CD14-positive monocyte (primary cell): ENCODE data around the gene SEMA4D. TPM values are rescaled to one million over a fixed set of nuclear protein-coding genes. Genes with fewer than 3 reads are reported as not detected.

Experiments
- DNase-seq, 3 donors: peaks; one replicate each; pipeline ENCODE4 v3.0.0-alpha.2; 2011 to 2022
- H2AFZ ChIP-seq: 2 replicates; pipeline ENCODE4 v1.6.0; 2012; ENCODE audit warnings: mild to moderate bottlenecking, low read depth, low read length, inconsistent platforms; ENCODE audit not compliant: insufficient read depth, poor library complexity, severe bottlenecking
- H3K27ac ChIP-seq, 2 donors: 1 replicate in 1 of 2; 2 replicates in 1 of 2; pipeline ENCODE4 v1.5.1; 2012 to 2013; ENCODE audit warnings: low read length in 2 of 2, control low read depth in 1 of 2, inconsistent platforms in 1 of 2, low read depth in 1 of 2, mild to moderate bottlenecking in 1 of 2
- H3K27me3 ChIP-seq, 2 donors: one replicate each; pipeline versions ENCODE4 v1.6.0 to v1.6.1; 2011 to 2013; ENCODE audit warnings: low read length in 2 of 2; ENCODE audit not compliant: control insufficient read depth in 2 of 2, insufficient read depth in 2 of 2
- H3K36me3 ChIP-seq, 2 donors: replicated peaks in 1 of 2; 1 replicate in 1 of 2; 2 replicates in 1 of 2; pipeline versions ENCODE4 v1.5.1 to v1.6.1; 2012 to 2013; ENCODE audit warnings: low read length in 2 of 2, control low read depth in 1 of 2, inconsistent platforms in 1 of 2, mild to moderate bottlenecking in 1 of 2; ENCODE audit not compliant: insufficient read depth in 2 of 2, control insufficient read depth in 1 of 2
- H3K4me1 ChIP-seq, 2 donors: 1 replicate in 1 of 2; 2 replicates in 1 of 2; pipeline versions ENCODE4 v1.5.1 to v1.6.1; 2012 to 2013; ENCODE audit warnings: low read length in 2 of 2, control low read depth in 1 of 2, inconsistent platforms in 1 of 2, mild to moderate bottlenecking in 1 of 2, moderate library complexity in 1 of 2; ENCODE audit not compliant: insufficient read depth in 2 of 2, control insufficient read depth in 1 of 2
- H3K4me2 ChIP-seq: replicated peaks from 2 replicates; pipeline ENCODE3; 2012; ENCODE audit warnings: low read length, moderate library complexity, mild to moderate bottlenecking; ENCODE audit not compliant: poor library complexity, severe bottlenecking; ENCODE audit errors: extremely low read depth
- H3K4me3 ChIP-seq, 3 experiments: fragments of 200-600 bp in 1 of 3; sonication (generic) in 1 of 3; replicated peaks in 1 of 3; 1 replicate in 2 of 3; 2 replicates in 1 of 3; pipeline ENCODE4 v1.5.1; 2011 to 2013; ENCODE audit warnings: low read length in 3 of 3, mild to moderate bottlenecking in 3 of 3, control low read depth in 2 of 3, low read depth in 2 of 3, inconsistent platforms in 1 of 3, moderate library complexity in 1 of 3
- H3K79me2 ChIP-seq: 2 replicates; pipeline ENCODE4 v1.6.0; 2012; ENCODE audit warnings: mild to moderate bottlenecking, control low read depth, inconsistent platforms, low read length, moderate library complexity; ENCODE audit not compliant: insufficient read depth
- H3K9ac ChIP-seq: 2 replicates; pipeline ENCODE4 v1.6.0; 2017; ENCODE audit warnings: low read length, mild to moderate bottlenecking; ENCODE audit not compliant: insufficient read depth, poor library complexity, severe bottlenecking
- H3K9me3 ChIP-seq, 2 donors: replicated peaks in 1 of 2; 1 replicate in 1 of 2; 2 replicates in 1 of 2; pipeline versions ENCODE4 v1.5.1 to v1.6.1; 2012 to 2013; ENCODE audit warnings: low read length in 2 of 2, control low read depth in 1 of 2; ENCODE audit not compliant: control insufficient read depth in 1 of 2, insufficient read depth in 1 of 2
- H4K20me1 ChIP-seq: 2 replicates; pipeline ENCODE4 v1.6.0; 2012; ENCODE audit warnings: mild to moderate bottlenecking, low read length, control low read depth, moderate library complexity; ENCODE audit not compliant: insufficient read depth
- H3K27ac Mint-ChIP-seq, 7 donors: one replicate each; pipeline ENCODE4 v1.8.0; 2020; ENCODE audit warnings: mild to moderate bottlenecking in 7 of 7, mixed read lengths in 7 of 7, moderate library complexity in 6 of 7, inconsistent platforms in 2 of 7
- H3K27me3 Mint-ChIP-seq, 3 donors: one replicate each; pipeline ENCODE4 v1.8.0; 2021 to 2022; ENCODE audit warnings: low read depth in 3 of 3, mild to moderate bottlenecking in 3 of 3, mixed read lengths in 3 of 3, moderate library complexity in 3 of 3, inconsistent platforms in 1 of 3
- H3K36me3 Mint-ChIP-seq, 2 donors: one replicate each; pipeline ENCODE4 v1.8.0; 2020; ENCODE audit warnings: mixed read lengths in 2 of 2, inconsistent platforms in 1 of 2, mild to moderate bottlenecking in 1 of 2
- H3K4me1 Mint-ChIP-seq: one replicate; pipeline ENCODE4 v1.8.0; 2020; ENCODE audit warnings: mild to moderate bottlenecking, mixed read lengths
- H3K4me3 Mint-ChIP-seq, 2 donors: one replicate each; pipeline ENCODE4 v1.8.0; 2020; ENCODE audit warnings: mild to moderate bottlenecking in 2 of 2, mixed read lengths in 2 of 2, moderate library complexity in 1 of 2
- H3K9me3 Mint-ChIP-seq, 7 donors: one replicate each; pipeline ENCODE4 v1.8.0; 2020 to 2022; ENCODE audit warnings: mixed read lengths in 7 of 7, mild to moderate bottlenecking in 6 of 7, moderate library complexity in 6 of 7, inconsistent platforms in 2 of 7
- WGBS: methylation state at CpG from one replicate; pipeline ENCODE4 v1.1.5; 2013; ENCODE audit warnings: missing lambda C conversion rate; ENCODE audit not compliant: insufficient coverage; 5-methylcytosine and 5-hydroxymethylcytosine counted together
- intact Hi-C, 2 donors: fragments of 100-400 bp; cut with micrococcal nuclease; formaldehyde crosslinking; loops; one replicate each; pipeline versions ENCODE4 v1.15.0 to v1.15.1; 2023
- polyA plus RNA-seq, 3 donors: library from polyadenylated mRNA; depleted of rRNA in 1 of 3; unstranded in 2 of 3; stranded (reverse) in 1 of 3; fragments of 300-500 nt in 2 of 3; fragments of >200 nt in 1 of 3; fragmentation: Illumina TruSeq in 2 of 3; gene quantifications; 1 replicate in 2 of 3; 2 replicates in 1 of 3; pipeline ENCODE4 v1.2.3, GENCODE V29; 2012 to 2021
- TF ChIP-seq, protein P1 (sequence below): fragments of 200-600 bp; IDR thresholded peaks from one replicate; pipeline ENCODE4 v1.8.0; 2022; ENCODE audit warnings: antibody characterized with exemption, mild to moderate bottlenecking

SEMA4D gene
- polyA plus RNA-seq, 3 donors: 28.2 to 117 (median 28.6) TPM

DNA sequence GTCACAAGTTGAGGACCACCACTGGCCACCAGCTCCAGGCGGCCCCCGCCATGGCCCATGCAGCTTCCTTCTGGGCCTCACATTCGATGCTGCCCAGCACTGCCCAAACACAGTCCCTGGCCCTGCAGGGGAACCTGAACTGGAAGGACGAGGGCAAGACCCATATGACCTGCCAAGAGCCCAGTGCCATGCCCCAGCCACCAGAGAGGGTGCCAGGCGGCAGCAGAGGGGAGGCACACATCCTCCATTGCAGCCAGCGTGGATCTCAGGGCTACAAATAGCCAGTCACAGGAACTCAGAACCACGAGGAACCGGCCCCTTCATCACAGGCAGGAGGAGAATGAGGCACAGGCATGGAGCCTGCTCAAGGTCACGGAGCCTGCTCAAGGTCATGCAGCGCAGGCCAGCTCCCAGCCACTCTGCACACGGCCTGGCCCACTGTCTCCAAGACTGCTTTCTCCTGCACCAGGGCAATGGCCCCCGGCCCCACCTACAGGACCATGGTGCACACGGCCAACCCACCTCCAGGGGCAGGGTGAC lies 69.6 kb downstream of the SEMA4D start:
- no peak overlapping the region for H3K4me3 Mint-ChIP-seq
- peaks cover 26 to 47% of the 10 kb centered on the region in 2 donors for H3K36me3 Mint-ChIP-seq
- Histone ChIP-seq H3K4me1 (peaks cover 28 to 60% of the 10 kb centered on the region in 2 donors), H3K36me3 (peaks cover 4 to 21% of the 10 kb centered on the region in 2 donors), H3K27ac (peak overlapping the region in 1 of 2 donors; percentile 32), H2AFZ (no peak overlapping the region), H3K27me3 (no peaks in the 10 kb centered on the region), H3K4me2 (no peak overlapping the region), H3K9me3 (no peaks in the 10 kb centered on the region), H3K9ac (no peak overlapping the region), H3K4me3 (no peak overlapping the region), H3K79me2 (peaks cover 98% of the 10 kb centered on the region), H4K20me1 (peaks cover 100% of the 10 kb centered on the region)
- no peak for DNase-seq
- WGBS: 82% methylated on average over 13 of the region's 13 CpGs
- H3K27me3 Mint-ChIP-seq: peaks cover 0 to 1% (median 0%) of the 10 kb centered on the region in 3 donors
- H3K27ac Mint-ChIP-seq: peak overlapping the region in 3 of 7 donors; percentile 42 to 67 (median 45)
- TF ChIP-seq, protein P1, sequence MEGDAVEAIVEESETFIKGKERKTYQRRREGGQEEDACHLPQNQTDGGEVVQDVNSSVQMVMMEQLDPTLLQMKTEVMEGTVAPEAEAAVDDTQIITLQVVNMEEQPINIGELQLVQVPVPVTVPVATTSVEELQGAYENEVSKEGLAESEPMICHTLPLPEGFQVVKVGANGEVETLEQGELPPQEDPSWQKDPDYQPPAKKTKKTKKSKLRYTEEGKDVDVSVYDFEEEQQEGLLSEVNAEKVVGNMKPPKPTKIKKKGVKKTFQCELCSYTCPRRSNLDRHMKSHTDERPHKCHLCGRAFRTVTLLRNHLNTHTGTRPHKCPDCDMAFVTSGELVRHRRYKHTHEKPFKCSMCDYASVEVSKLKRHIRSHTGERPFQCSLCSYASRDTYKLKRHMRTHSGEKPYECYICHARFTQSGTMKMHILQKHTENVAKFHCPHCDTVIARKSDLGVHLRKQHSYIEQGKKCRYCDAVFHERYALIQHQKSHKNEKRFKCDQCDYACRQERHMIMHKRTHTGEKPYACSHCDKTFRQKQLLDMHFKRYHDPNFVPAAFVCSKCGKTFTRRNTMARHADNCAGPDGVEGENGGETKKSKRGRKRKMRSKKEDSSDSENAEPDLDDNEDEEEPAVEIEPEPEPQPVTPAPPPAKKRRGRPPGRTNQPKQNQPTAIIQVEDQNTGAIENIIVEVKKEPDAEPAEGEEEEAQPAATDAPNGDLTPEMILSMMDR: no peak
- intact Hi-C loops: no loop called here
- peaks cover 69% of the 10 kb centered on the region for H3K4me1 Mint-ChIP-seq
- H3K9me3 Mint-ChIP-seq: peaks cover 0 to 2% (median 0%) of the 10 kb centered on the region in 7 donors

DNA sequence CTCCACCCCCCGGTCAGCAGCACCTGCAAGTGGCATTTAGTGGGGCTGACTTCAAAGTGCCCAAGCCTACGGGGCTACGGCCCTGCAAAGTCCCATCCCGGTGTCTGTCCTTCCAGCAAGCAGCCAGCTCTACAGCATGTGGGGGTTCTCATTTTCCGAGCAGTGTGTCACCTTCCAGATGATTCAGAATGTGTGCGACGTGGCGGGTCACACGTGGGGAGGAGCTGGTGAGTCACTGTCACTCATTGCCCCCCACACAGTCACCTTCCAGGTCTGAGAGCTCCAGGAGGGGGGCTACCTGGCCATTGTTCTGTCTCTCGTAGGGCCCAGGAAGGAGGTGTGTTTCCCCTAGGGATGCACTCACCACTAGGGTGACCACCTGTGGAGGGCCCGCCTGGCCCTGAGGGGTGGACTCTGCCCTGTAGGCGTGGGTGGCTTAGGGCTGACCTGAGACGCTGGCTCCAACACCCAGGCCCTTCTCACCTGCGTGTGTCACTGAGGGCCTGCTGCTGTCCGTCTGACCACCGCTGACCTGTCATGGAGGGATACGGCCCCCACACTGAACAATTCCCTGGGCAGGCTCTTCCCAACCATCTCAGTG lies 70.2 kb downstream of the SEMA4D start:
- Histone ChIP-seq H3K4me2 (no peak overlapping the region), H4K20me1 (peaks cover 100% of the 10 kb centered on the region), H2AFZ (no peak overlapping the region), H3K9me3 (no peaks in the 10 kb centered on the region), H3K9ac (no peak overlapping the region), H3K79me2 (peaks cover 93% of the 10 kb centered on the region), H3K27me3 (no peaks in the 10 kb centered on the region), H3K4me1 (peaks cover 30 to 60% of the 10 kb centered on the region in 2 donors), H3K4me3 (no peak overlapping the region), H3K27ac (peak overlapping the region in 1 of 2 donors; percentile 32), H3K36me3 (peaks cover 4 to 15% of the 10 kb centered on the region in 2 donors)
- H3K36me3 Mint-ChIP-seq: peaks cover 24 to 48% of the 10 kb centered on the region in 2 donors
- H3K27ac Mint-ChIP-seq: peak overlapping the region in 3 of 7 donors; percentile 41 to 63 (median 45)
- H3K27me3 Mint-ChIP-seq: peaks cover 0 to 1% (median 0%) of the 10 kb centered on the region in 3 donors
- TF ChIP-seq, protein P1: no peak
- peaks cover 70% of the 10 kb centered on the region for H3K4me1 Mint-ChIP-seq
- peaks cover 0 to 2% (median 0%) of the 10 kb centered on the region in 7 donors for H3K9me3 Mint-ChIP-seq
- no peak overlapping the region for H3K4me3 Mint-ChIP-seq
- intact Hi-C loops: no loop called here
- peak in 1 of 3 donors; percentile 71 for DNase-seq
- WGBS: 96% methylated on average over 11 of the region's 17 CpGs
